ENCODE measurements around the gene SPOCK1.

Gene SPOCK1

DNA sequence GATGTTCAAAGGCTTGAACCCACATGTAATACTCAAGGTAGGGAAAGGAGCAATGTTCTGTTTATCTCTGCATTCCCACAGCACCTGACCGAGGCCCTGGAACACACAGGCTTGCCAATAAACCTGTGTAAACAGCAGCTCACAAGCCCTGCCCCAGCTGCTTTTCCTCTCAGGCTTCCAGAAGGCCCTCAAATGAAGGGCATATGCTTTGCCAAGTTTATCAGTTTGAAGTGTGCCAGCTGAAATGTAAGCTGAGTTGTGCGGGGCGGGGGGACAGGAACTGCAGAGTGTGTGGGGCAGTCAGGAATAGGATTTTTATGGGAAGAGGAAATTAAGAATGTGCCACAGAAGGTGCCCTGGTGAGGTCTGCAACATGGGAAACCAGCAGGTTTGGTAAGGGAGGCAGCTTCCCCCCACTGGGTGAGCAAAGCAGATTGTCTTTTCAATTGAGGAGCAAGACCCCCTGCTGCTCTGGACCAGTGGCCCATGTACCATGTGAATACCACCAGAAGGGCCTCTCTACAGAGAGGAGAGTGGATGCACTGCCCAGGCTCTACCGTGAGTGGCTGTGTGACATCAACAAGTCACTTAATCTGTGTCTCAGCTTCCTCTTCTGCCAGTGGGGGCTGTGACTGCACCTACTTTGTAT, 194.8 kb downstream of the SPOCK1 start:
- no peak overlapping the region for H3K4me3 ChIP-seq (ENCODE audit: low read depth, low read length)
- TF ChIP-seq, protein P1, sequence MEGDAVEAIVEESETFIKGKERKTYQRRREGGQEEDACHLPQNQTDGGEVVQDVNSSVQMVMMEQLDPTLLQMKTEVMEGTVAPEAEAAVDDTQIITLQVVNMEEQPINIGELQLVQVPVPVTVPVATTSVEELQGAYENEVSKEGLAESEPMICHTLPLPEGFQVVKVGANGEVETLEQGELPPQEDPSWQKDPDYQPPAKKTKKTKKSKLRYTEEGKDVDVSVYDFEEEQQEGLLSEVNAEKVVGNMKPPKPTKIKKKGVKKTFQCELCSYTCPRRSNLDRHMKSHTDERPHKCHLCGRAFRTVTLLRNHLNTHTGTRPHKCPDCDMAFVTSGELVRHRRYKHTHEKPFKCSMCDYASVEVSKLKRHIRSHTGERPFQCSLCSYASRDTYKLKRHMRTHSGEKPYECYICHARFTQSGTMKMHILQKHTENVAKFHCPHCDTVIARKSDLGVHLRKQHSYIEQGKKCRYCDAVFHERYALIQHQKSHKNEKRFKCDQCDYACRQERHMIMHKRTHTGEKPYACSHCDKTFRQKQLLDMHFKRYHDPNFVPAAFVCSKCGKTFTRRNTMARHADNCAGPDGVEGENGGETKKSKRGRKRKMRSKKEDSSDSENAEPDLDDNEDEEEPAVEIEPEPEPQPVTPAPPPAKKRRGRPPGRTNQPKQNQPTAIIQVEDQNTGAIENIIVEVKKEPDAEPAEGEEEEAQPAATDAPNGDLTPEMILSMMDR (IDR thresholded peaks at IDR 0.05; ENCODE audit: borderline replicate concordance, insufficient read depth, low read depth, low read length), result no peak

DNA sequence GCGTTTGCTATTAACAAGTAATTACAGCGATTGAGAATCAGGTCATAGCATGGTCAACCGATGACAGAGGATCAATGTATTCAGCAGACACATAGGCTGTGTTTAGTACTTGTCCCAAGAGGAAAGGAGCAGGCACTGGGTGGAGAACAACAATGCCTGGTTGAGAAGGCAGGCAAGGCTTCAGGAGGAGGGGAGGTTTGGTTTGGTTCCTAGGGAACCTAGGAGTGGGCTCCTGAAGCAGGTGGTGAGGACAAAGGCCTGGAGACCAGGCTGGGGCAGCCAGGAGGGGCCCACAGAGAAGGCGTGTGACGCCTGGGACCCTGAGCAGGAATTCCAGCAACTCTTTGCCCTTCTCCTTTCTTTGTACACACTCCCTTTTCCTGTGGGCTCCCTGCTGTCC, 195.6 kb downstream of the SPOCK1 start:
- TF ChIP-seq, protein P1 (IDR thresholded peaks at IDR 0.05; ENCODE audit: borderline replicate concordance, insufficient read depth, low read depth, low read length), result no peak
- H3K4me3 ChIP-seq (ENCODE audit: low read depth, low read length), result no peak overlapping the region

DNA sequence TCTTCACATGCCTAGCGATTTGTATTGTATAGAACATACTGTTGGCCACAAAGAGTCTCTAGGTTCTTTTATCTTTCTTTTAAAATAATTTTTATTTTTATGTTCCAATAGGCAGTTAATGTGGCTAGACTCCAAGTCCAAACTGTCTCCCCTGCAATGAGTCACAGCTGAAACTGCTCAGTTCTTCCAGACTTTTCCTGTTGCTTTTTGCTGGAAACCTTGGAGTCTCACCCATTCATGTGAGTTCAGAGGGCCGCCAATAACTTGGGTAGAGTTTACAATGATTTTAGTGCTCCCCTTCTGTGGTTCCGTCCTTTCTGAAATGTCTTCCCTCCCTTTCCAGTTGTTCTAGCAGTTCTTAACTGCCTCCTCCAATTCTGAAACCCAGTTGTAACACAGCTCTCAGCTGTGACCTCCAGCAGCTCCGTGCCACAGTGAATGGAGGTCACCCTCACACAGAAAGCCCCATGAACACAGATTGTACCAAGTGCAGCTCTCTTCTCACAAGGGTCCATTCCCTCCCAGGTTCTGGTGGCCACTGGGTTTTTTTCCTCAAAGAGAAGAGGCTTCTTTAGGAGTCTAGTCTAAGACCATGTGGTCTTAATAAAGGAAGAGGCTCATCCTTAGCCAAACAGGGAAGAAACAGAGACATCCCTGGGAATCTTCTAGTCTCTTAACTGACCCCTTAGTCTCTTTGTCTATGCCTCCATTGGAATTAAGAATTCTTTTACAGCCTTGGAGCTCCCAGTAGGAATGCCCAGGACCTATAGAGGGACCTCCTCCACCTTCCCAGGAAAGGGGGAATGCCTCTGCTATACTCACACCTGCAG, 198.5 kb downstream of the SPOCK1 start:
- TF ChIP-seq, protein P1 (IDR thresholded peaks at IDR 0.05; ENCODE audit: borderline replicate concordance, insufficient read depth, low read depth, low read length), result no peak
- no peak overlapping the region for H3K4me3 ChIP-seq (ENCODE audit: low read depth, low read length)

DNA sequence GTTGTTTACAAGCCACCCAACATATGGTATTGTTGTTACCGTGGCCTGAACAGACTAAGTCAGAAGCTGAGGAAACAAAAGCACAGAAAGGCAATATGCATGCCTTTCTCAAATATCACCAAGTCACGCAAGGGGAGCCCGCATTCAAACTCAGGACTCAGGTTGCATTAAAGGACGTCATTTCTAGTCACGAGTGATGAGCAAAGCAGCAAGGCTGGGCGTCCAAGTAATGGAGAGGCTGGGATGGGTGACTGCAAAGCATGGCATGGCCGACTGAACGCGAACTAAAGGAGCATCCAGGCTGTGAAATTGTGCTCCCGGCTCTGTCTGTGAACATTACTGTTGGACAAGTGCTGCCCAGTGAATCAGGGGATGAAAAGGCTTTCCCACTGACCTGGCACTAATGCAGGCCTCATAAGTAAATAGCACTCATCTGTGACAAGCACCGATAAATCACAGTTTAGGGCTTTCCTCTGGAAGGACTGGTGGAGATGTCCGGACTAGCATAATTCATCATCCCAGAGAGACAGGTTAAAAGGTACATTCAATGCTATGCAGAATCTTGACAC, 202.8 kb downstream of the SPOCK1 start:
- TF ChIP-seq, protein P1 (IDR thresholded peaks at IDR 0.05; ENCODE audit: borderline replicate concordance, insufficient read depth, low read depth, low read length), result no peak
- no peak overlapping the region for H3K4me3 ChIP-seq (ENCODE audit: low read depth, low read length)

DNA sequence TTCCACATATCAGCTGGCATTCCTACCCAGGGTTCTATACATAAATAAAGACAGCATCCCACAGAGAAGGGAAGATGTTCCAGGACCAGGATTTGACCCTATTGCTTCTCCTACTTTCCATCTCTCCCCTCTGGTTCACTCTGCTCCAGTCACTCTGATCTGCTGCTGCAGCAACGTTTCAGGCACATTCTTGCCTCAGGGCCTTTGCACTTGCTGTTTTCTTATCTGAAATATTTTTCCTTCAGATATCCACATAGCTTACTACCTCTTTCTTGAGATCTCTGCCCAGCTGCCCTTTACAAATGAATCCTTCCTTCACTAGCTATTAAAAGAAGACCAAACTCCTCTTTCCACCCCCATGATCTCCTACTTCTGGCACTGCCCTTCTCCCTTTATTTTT, 204.5 kb downstream of the SPOCK1 start:
- no peak overlapping the region for H3K4me3 ChIP-seq (ENCODE audit: low read depth, low read length)
- TF ChIP-seq, protein P1 (IDR thresholded peaks at IDR 0.05; ENCODE audit: borderline replicate concordance, insufficient read depth, low read depth, low read length), result no peak

DNA sequence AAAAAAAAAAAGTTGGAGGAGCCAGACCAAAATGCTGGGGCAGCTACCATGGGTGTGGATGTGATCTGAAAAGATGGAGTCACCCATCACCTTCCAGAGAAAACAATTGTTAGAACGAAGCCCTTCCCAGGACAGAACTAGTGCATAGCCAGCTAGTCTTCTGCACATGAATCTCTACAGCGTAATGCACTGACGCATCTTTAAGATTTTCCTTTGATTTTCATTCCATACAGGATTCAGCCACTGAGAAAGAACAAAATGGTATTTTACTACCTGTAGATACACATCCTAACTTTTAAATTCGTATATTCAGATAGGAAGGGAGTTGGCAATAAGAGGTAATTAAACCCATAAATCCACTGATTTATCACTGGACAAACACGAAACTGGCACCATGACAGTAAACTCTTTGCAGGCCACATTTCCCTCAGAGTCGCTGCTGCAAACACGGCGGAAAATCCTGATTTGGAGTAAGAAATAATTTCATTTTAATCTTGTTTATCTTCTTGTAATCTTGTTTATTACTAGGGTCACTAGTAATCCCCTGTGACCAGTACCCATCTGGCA, 206.6 kb downstream of the SPOCK1 start:
- no peak overlapping the region for H3K4me3 ChIP-seq (ENCODE audit: low read depth, low read length)
- TF ChIP-seq, protein P1 (IDR thresholded peaks at IDR 0.05; ENCODE audit: borderline replicate concordance, insufficient read depth, low read depth, low read length), result no peak

Data from GM12875 (cell line).